Effector memory CD4-positive, alpha-beta T cell (primary cell): ENCODE results near the gene DNM3.

Experiments used
- DNase-seq, 3 donors: peaks; one replicate each; pipeline ENCODE4 v3.0.0-alpha.2; 2020
- H3K27ac ChIP-seq: 2 replicates; pipeline ENCODE4 v1.7.0; 2013; ENCODE audit warnings: mild to moderate bottlenecking, low read length, moderate library complexity; ENCODE audit not compliant: insufficient read depth, poor library complexity, severe bottlenecking
- H3K27me3 ChIP-seq: replicated peaks from 2 replicates; pipeline ENCODE4 v1.7.0; 2013; ENCODE audit warnings: mild to moderate bottlenecking, low read length; ENCODE audit not compliant: insufficient read depth, control insufficient read depth, poor library complexity, severe bottlenecking
- H3K36me3 ChIP-seq: 2 replicates; pipeline ENCODE4 v1.7.0; 2013; ENCODE audit warnings: mild to moderate bottlenecking, low read length, moderate library complexity; ENCODE audit not compliant: control insufficient read depth, insufficient read depth
- H3K4me1 ChIP-seq: 2 replicates; pipeline ENCODE4 v1.7.0; 2013; ENCODE audit warnings: low read length, mild to moderate bottlenecking; ENCODE audit not compliant: control insufficient read depth, insufficient read depth, poor library complexity, severe bottlenecking
- H3K4me3 ChIP-seq: 2 replicates; pipeline ENCODE4 v1.7.0; 2013; ENCODE audit warnings: low read length, low read depth, mild to moderate bottlenecking; ENCODE audit not compliant: insufficient read depth, poor library complexity, severe bottlenecking
- H3K9me3 ChIP-seq: 2 replicates; pipeline ENCODE4 v1.7.0; 2013; ENCODE audit warnings: mild to moderate bottlenecking, low read length, moderate library complexity; ENCODE audit not compliant: control insufficient read depth

Gene DNM3

GRCh38 chr1:172215006-172215405, 373.7 kb downstream of the DNM3 start:
- no peak for DNase-seq
- Histone ChIP-seq H3K36me3 (no peaks in the 10 kb centered on the region), H3K27me3 (no peaks in the 10 kb centered on the region), H3K9me3 (no peaks in the 10 kb centered on the region), H3K27ac (no peak overlapping the region), H3K4me1 (no peaks in the 10 kb centered on the region), H3K4me3 (no peak overlapping the region)

GRCh38 chr1:172219966-172220365, 378.7 kb downstream of the DNM3 start:
- H3K4me3 ChIP-seq = no peak overlapping the region
- no peak for DNase-seq
- H3K27ac ChIP-seq = no peak overlapping the region

GRCh38 chr1:172220376-172220775, 379.1 kb downstream of the DNM3 start:
- no peak for DNase-seq
- no peaks in the 10 kb centered on the region for H3K4me1 ChIP-seq
- no peaks in the 10 kb centered on the region for H3K9me3 ChIP-seq
- H3K27me3 ChIP-seq = no peaks in the 10 kb centered on the region
- no peak overlapping the region for H3K4me3 ChIP-seq
- no peak overlapping the region for H3K27ac ChIP-seq
- H3K36me3 ChIP-seq = no peaks in the 10 kb centered on the region

More at GRCh38 chr1:172219966-172220365, 378.7 kb downstream of the DNM3 start:
- Histone ChIP-seq H3K4me1 (no peaks in the 10 kb centered on the region), H3K36me3 (no peaks in the 10 kb centered on the region), H3K9me3 (no peaks in the 10 kb centered on the region), H3K27me3 (no peaks in the 10 kb centered on the region)

- Histone ChIP-seq H3K9me3 (no peaks in the 10 kb centered on the region), H3K27me3 (no peaks in the 10 kb centered on the region), H3K36me3 (no peaks in the 10 kb centered on the region), H3K27ac (no peak overlapping the region), H3K4me3 (no peak overlapping the region), H3K4me1 (no peaks in the 10 kb centered on the region)
- DNase-seq = no peak
Measured at GRCh38 chr1:172221436-172221835, 380.1 kb downstream of the DNM3 start.

- Histone ChIP-seq H3K36me3 (no peaks in the 10 kb centered on the region), H3K4me3 (no peak overlapping the region), H3K27ac (no peak overlapping the region), H3K4me1 (no peaks in the 10 kb centered on the region), H3K27me3 (no peaks in the 10 kb centered on the region), H3K9me3 (no peaks in the 10 kb centered on the region)
- no peak for DNase-seq
Measured at GRCh38 chr1:172224871-172225270, 383.6 kb downstream of the DNM3 start.

GRCh38 chr1:172229942-172230341, 388.6 kb downstream of the DNM3 start:
- no peak overlapping the region for H3K27ac ChIP-seq
- H3K4me3 ChIP-seq = no peak overlapping the region
- H3K9me3 ChIP-seq = no peaks in the 10 kb centered on the region
- DNase-seq = no peak
- no peaks in the 10 kb centered on the region for H3K27me3 ChIP-seq
- H3K4me1 ChIP-seq = no peaks in the 10 kb centered on the region
- no peaks in the 10 kb centered on the region for H3K36me3 ChIP-seq

GRCh38 chr1:172230526-172230925, 389.2 kb downstream of the DNM3 start:
- Histone ChIP-seq H3K27me3 (no peaks in the 10 kb centered on the region), H3K36me3 (no peaks in the 10 kb centered on the region), H3K27ac (no peak overlapping the region), H3K4me3 (no peak overlapping the region), H3K4me1 (no peaks in the 10 kb centered on the region), H3K9me3 (no peaks in the 10 kb centered on the region)
- no peak for DNase-seq

GRCh38 chr1:172236958-172237357, 395.7 kb downstream of the DNM3 start:
- H3K27me3 ChIP-seq = no peaks in the 10 kb centered on the region
- H3K9me3 ChIP-seq = no peaks in the 10 kb centered on the region
- DNase-seq = no peak
- no peak overlapping the region for H3K27ac ChIP-seq
- H3K4me1 ChIP-seq = no peaks in the 10 kb centered on the region
- H3K4me3 ChIP-seq = no peak overlapping the region
- H3K36me3 ChIP-seq = no peaks in the 10 kb centered on the region

GRCh38 chr1:172238158-172238557, 396.9 kb downstream of the DNM3 start:
- Histone ChIP-seq H3K4me1 (no peaks in the 10 kb centered on the region), H3K36me3 (no peaks in the 10 kb centered on the region), H3K9me3 (no peaks in the 10 kb centered on the region), H3K27me3 (no peaks in the 10 kb centered on the region), H3K4me3 (no peak overlapping the region), H3K27ac (no peak overlapping the region)
- no peak for DNase-seq

GRCh38 chr1:172238965-172239364, 397.7 kb downstream of the DNM3 start:
- Histone ChIP-seq H3K27ac (no peak overlapping the region), H3K4me3 (no peak overlapping the region), H3K4me1 (no peaks in the 10 kb centered on the region), H3K9me3 (no peaks in the 10 kb centered on the region), H3K36me3 (no peaks in the 10 kb centered on the region), H3K27me3 (no peaks in the 10 kb centered on the region)
- no peak for DNase-seq

GRCh38 chr1:172239901-172240300, 398.6 kb downstream of the DNM3 start:
- Histone ChIP-seq H3K27ac (no peak overlapping the region), H3K36me3 (no peaks in the 10 kb centered on the region), H3K9me3 (no peaks in the 10 kb centered on the region), H3K27me3 (no peaks in the 10 kb centered on the region), H3K4me3 (no peak overlapping the region), H3K4me1 (no peaks in the 10 kb centered on the region)
- DNase-seq = no peak
